ENCODE measurements around the gene RAB28. TPM values are rescaled to one million over a fixed set of nuclear protein-coding genes. Genes with fewer than 3 reads are reported as not detected.

RAB28 gene
- polyA plus RNA-seq, 1 of the 3 experiments (the other 2 are of a cell fraction) = 10.5 TPM

- no peak for DNase-seq
- Histone ChIP-seq H2AFZ (ENCODE audit: low read depth) (no peak overlapping the region), H3K36me3 (replicated peaks in 1 of 2; ENCODE audit: control insufficient read depth in 1 of 2, insufficient read depth in 2 of 2, low read length in 1 of 2) (no peaks in the 10 kb centered on the region), H3K9me3 (no peaks in the 10 kb centered on the region), H3K27ac (ENCODE audit: low read depth in 2 of 2, low read length in 1 of 2) (no peak overlapping the region), H3K79me2 (ENCODE audit: insufficient read depth) (no peaks in the 10 kb centered on the region), H3K9me2 (no peaks in the 10 kb centered on the region), H3K4me1 (ENCODE audit: control insufficient read depth in 1 of 2, insufficient read depth in 2 of 2, low read depth in 1 of 2, low read length in 1 of 2) (no peaks in the 10 kb centered on the region), H4K20me1 (ENCODE audit: insufficient read depth) (no peaks in the 10 kb centered on the region), H3K4me3 (ENCODE audit: low read depth in 2 of 2, low read length in 1 of 2) (no peak overlapping the region), H3K27me3 (ENCODE audit: insufficient read depth) (no peaks in the 10 kb centered on the region; the same call in 1 of the 2 replicates), H3F3A (replicated peaks; ENCODE audit: insufficient read depth) (no peaks in the 10 kb centered on the region), H3K9ac (no peak overlapping the region), H3K4me2 (no peak overlapping the region)
- CTCF ChIA-PET = interaction anchor here (1.0 kb wide), 1 partner anchor 247 kb away, joined by 4 read pairs; no protein-coding TSS in a partner anchor
- TF ChIP-seq POLR2AphosphoS5 (IDR thresholded peaks at IDR 0.05; ENCODE audit: low read depth, low read length) (no peak), MXI1 (IDR thresholded peaks at IDR 0.05; ENCODE audit: low read depth, low read length) (no peak), MEF2A (IDR thresholded peaks at IDR 0.05; ENCODE audit: borderline replicate concordance, low read depth) (no peak), EP300 (IDR thresholded peaks at IDR 0.05; ENCODE audit: borderline replicate concordance in 1 of 2, low read depth in 1 of 2, low read length in 1 of 2) (no peak), FOXM1 (IDR thresholded peaks at IDR 0.05; ENCODE audit: low read depth) (no peak)
- POLR2A ChIA-PET = no interaction called here
- 6% methylated on average over 1 of the region's 1 CpG for WGBS (ENCODE audit: low lambda C conversion rate)
Measured at GRCh38 chr4:13495753-13496152, 11.6 kb upstream of the RAB28 start.

GRCh38 chr4:13493793-13494192 lies 9.7 kb upstream of the RAB28 start:
- no peak overlapping the region for H3K27ac ChIP-seq (ENCODE audit: low read depth in 2 of 2, low read length in 1 of 2)
- H3K36me3 ChIP-seq (replicated peaks in 1 of 2; ENCODE audit: control insufficient read depth in 1 of 2, insufficient read depth in 2 of 2, low read length in 1 of 2) = no peaks in the 10 kb centered on the region
- 0 out of 2 replicates have a peak, but pooled peaks cover 3% of the 10 kb centered on the region for H3K9me2 ChIP-seq
- H3K4me3 ChIP-seq (ENCODE audit: low read depth in 2 of 2, low read length in 1 of 2) = no peak overlapping the region
- H3K4me2 ChIP-seq = no peak overlapping the region
- POLR2A ChIA-PET = no interaction called here
- no peaks in the 10 kb centered on the region for H3K27me3 ChIP-seq (ENCODE audit: insufficient read depth)
- CTCF ChIA-PET = interaction anchor here (1.2 kb wide), 1 partner anchor 641 kb away, joined by 3 read pairs; no protein-coding TSS in a partner anchor
- no peak overlapping the region for H3K9ac ChIP-seq
- DNase-seq = no peak
- H2AFZ ChIP-seq (ENCODE audit: low read depth) = no peak overlapping the region
- no peaks in the 10 kb centered on the region for H3K79me2 ChIP-seq (ENCODE audit: insufficient read depth)
- no peaks in the 10 kb centered on the region for H3K9me3 ChIP-seq
- no peaks in the 10 kb centered on the region for H3K4me1 ChIP-seq (ENCODE audit: control insufficient read depth in 1 of 2, insufficient read depth in 2 of 2, low read depth in 1 of 2, low read length in 1 of 2)
- H3F3A ChIP-seq (replicated peaks; ENCODE audit: insufficient read depth) = no peaks in the 10 kb centered on the region
- TF ChIP-seq JUND (IDR thresholded peaks at IDR 0.05) = no peak
- no peak for TF ChIP-seq NFIC (IDR thresholded peaks at IDR 0.05; ENCODE audit: borderline replicate concordance)
- H4K20me1 ChIP-seq (ENCODE audit: insufficient read depth) = no peaks in the 10 kb centered on the region

- no peak overlapping the region for H2AFZ ChIP-seq (ENCODE audit: low read depth)
- H3K79me2 ChIP-seq (ENCODE audit: insufficient read depth) = no peaks in the 10 kb centered on the region
- no peaks in the 10 kb centered on the region for H3K9me3 ChIP-seq
- no peaks in the 10 kb centered on the region for H3K27me3 ChIP-seq (ENCODE audit: insufficient read depth)
- 37% methylated on average over 3 of the region's 3 CpGs for WGBS (ENCODE audit: low lambda C conversion rate)
- 0 out of 2 replicates have a peak, but pooled peaks cover 3% of the 10 kb centered on the region for H3K9me2 ChIP-seq
- no peaks in the 10 kb centered on the region for H3F3A ChIP-seq (replicated peaks; ENCODE audit: insufficient read depth)
- H3K9ac ChIP-seq = no peak overlapping the region
- H4K20me1 ChIP-seq (ENCODE audit: insufficient read depth) = no peaks in the 10 kb centered on the region
- DNase-seq = no peak
- no peak overlapping the region for H3K4me3 ChIP-seq (ENCODE audit: low read depth in 2 of 2, low read length in 1 of 2)
- ChIA-PET POLR2A (no interaction called here), CTCF (no interaction called here)
- H3K4me2 ChIP-seq = no peak overlapping the region
- no peak overlapping the region for H3K27ac ChIP-seq (ENCODE audit: low read depth in 2 of 2, low read length in 1 of 2)
- H3K36me3 ChIP-seq (replicated peaks in 1 of 2; ENCODE audit: control insufficient read depth in 1 of 2, insufficient read depth in 2 of 2, low read length in 1 of 2) = no peaks in the 10 kb centered on the region
- H3K4me1 ChIP-seq (ENCODE audit: control insufficient read depth in 1 of 2, insufficient read depth in 2 of 2, low read depth in 1 of 2, low read length in 1 of 2) = no peaks in the 10 kb centered on the region
- no peak for TF ChIP-seq USF2 (IDR thresholded peaks at IDR 0.05; ENCODE audit: borderline replicate concordance, low read depth, low read length)
- no peak for TF ChIP-seq SIN3A (IDR thresholded peaks at IDR 0.05; ENCODE audit: borderline replicate concordance, low read depth, low read length)
- no peak for TF ChIP-seq NRF1 (IDR thresholded peaks at IDR 0.05; ENCODE audit: low read depth, low read length)
- no peak for TF ChIP-seq TCF12 (IDR thresholded peaks at IDR 0.05)
- no peak for TF ChIP-seq RAD21 (IDR thresholded peaks at IDR 0.05; ENCODE audit: low read length)
- no peak for TF ChIP-seq FOXJ3 (CRISPR knock-in tag; IDR thresholded peaks at IDR 0.05)
- TF ChIP-seq IRF3 (IDR thresholded peaks at IDR 0.05; ENCODE audit: low read depth, low read length) = no peak
- no peak for TF ChIP-seq ZBTB33 (IDR thresholded peaks at IDR 0.05; ENCODE audit: borderline replicate concordance, low read depth)
- TF ChIP-seq RFX5 (IDR thresholded peaks at IDR 0.05; ENCODE audit: low read length) = no peak
- no peak for TF ChIP-seq NFIC (IDR thresholded peaks at IDR 0.05; ENCODE audit: borderline replicate concordance)
- no peak for TF ChIP-seq POLR2AphosphoS5 (IDR thresholded peaks at IDR 0.05; ENCODE audit: low read depth, low read length)
- no peak for TF ChIP-seq PBX3 (IDR thresholded peaks at IDR 0.05)
- no peak for TF ChIP-seq JUND (IDR thresholded peaks at IDR 0.05)
- TF ChIP-seq SMC3 (IDR thresholded peaks at IDR 0.05; ENCODE audit: low read depth, low read length) = no peak
- TF ChIP-seq EP300 (IDR thresholded peaks at IDR 0.05; ENCODE audit: borderline replicate concordance in 1 of 2, low read depth in 1 of 2, low read length in 1 of 2) = no peak
- no peak for TF ChIP-seq TEAD4 (IDR thresholded peaks at IDR 0.05; ENCODE audit: borderline replicate concordance, insufficient read depth)
Measured at GRCh38 chr4:13492747-13493146, 8.6 kb upstream of the RAB28 start.

Data from SK-N-SH (cell line).